ENCODE results near the gene ITGB1.

DNA sequence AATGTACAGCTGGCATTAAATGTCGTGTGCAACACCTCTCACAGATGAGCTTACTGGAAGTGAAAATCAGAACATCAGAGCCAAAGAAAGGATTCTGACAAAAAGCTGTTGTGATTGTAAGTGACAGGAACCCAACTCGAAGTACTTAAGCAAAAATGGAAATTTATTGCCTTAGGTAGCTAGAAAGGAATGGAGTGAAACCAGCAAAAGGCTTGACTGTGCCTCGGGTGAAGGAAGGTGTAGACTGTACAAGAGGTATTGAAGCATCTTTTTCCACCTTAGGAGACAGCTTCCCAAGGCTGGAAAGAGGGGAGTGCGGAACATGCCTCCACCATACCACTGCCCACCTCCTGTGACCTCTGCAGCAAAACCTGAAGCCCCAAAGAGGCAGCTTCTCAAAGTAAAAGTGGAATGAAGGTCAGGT is 27.3 kb upstream of the ITGB1 start:
- TF ChIP-seq, protein P1, sequence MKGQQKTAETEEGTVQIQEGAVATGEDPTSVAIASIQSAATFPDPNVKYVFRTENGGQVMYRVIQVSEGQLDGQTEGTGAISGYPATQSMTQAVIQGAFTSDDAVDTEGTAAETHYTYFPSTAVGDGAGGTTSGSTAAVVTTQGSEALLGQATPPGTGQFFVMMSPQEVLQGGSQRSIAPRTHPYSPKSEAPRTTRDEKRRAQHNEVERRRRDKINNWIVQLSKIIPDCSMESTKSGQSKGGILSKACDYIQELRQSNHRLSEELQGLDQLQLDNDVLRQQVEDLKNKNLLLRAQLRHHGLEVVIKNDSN (CRISPR knock-in tag; IDR thresholded peaks at IDR 0.05) = no peak
- no peak for TF ChIP-seq ATF3 (CRISPR knock-in tag; conservative IDR thresholded peaks at IDR 0.05)
- TF ChIP-seq, protein P2, sequence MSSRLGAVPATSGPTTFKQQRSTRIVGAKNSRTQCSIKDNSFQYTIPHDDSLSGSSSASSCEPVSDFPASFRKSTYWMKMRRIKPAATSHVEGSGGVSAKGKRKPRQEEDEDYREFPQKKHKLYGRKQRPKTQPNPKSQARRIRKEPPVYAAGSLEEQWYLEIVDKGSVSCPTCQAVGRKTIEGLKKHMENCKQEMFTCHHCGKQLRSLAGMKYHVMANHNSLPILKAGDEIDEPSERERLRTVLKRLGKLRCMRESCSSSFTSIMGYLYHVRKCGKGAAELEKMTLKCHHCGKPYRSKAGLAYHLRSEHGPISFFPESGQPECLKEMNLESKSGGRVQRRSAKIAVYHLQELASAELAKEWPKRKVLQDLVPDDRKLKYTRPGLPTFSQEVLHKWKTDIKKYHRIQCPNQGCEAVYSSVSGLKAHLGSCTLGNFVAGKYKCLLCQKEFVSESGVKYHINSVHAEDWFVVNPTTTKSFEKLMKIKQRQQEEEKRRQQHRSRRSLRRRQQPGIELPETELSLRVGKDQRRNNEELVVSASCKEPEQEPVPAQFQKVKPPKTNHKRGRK (CRISPR knock-in tag; IDR thresholded peaks at IDR 0.05; ENCODE audit: borderline replicate concordance) = no peak
- TF ChIP-seq, protein P3, sequence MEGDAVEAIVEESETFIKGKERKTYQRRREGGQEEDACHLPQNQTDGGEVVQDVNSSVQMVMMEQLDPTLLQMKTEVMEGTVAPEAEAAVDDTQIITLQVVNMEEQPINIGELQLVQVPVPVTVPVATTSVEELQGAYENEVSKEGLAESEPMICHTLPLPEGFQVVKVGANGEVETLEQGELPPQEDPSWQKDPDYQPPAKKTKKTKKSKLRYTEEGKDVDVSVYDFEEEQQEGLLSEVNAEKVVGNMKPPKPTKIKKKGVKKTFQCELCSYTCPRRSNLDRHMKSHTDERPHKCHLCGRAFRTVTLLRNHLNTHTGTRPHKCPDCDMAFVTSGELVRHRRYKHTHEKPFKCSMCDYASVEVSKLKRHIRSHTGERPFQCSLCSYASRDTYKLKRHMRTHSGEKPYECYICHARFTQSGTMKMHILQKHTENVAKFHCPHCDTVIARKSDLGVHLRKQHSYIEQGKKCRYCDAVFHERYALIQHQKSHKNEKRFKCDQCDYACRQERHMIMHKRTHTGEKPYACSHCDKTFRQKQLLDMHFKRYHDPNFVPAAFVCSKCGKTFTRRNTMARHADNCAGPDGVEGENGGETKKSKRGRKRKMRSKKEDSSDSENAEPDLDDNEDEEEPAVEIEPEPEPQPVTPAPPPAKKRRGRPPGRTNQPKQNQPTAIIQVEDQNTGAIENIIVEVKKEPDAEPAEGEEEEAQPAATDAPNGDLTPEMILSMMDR (IDR thresholded peaks at IDR 0.05) = no peak
- TF ChIP-seq SMAD3 (CRISPR knock-in tag; IDR thresholded peaks at IDR 0.05; ENCODE audit: borderline replicate concordance) = no peak
- no peak for TF ChIP-seq E2F1 (CRISPR knock-in tag; IDR thresholded peaks at IDR 0.05)
- TF ChIP-seq TEAD4 (CRISPR knock-in tag; IDR thresholded peaks at IDR 0.05) = no peak
- TF ChIP-seq CREM (CRISPR knock-in tag; IDR thresholded peaks at IDR 0.05) = no peak
- TF ChIP-seq MAX (CRISPR knock-in tag; IDR thresholded peaks at IDR 0.05) = no peak
- TF ChIP-seq NR1H2 (CRISPR knock-in tag; IDR thresholded peaks at IDR 0.05) = no peak
- TF ChIP-seq TCF7 (CRISPR knock-in tag; IDR thresholded peaks at IDR 0.05; ENCODE audit: low read depth) = no peak
- no peak for TF ChIP-seq HMGXB4 (CRISPR knock-in tag; IDR thresholded peaks at IDR 0.05)
- TF ChIP-seq IRF1 (CRISPR knock-in tag; IDR thresholded peaks at IDR 0.05) = no peak

Measured in WTC11 (cell line).